ENCODE measurements around the gene IL23A. TPM values are rescaled to one million over a fixed set of nuclear protein-coding genes. Genes with fewer than 3 reads are reported as not detected.
A peak's percentile ranks its signal among the peaks of the same experiment; 100 is the strongest.
"Not testable (repeated sequence)": the region's sequence is repeated elsewhere in the genome, so short reads cannot be mapped to it uniquely, and the experiment has no call there.

Gene IL23A
- total RNA-seq, 2 donors from 2014 or later, result 44.9 to 49.8 TPM

DNA sequence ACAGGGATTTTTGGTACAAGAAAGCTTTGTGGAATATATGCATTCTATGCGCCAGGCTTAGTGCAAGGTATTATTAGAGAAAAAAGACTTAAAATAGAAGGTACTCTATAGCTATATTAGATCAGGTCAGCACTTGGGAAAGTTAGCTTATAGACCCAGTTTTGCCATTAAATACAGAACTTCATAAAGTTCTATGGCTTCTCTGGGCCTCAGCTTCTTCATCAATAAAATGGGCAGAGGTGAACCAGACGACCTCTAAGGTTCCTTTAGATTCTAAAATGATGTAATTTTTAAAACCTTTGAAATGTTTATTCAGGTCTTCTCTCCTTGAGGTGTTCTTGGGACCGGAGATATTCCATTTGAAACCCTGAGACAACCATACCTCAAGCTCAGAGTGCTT, 30.0 kb upstream of the IL23A start:
- ATAC-seq (no peak), DNase-seq (no peak)
- H3K36me3 Mint-ChIP-seq (ENCODE audit: low read depth), result peaks cover 3% of the 10 kb centered on the region
- no peak overlapping the region for H3K4me3 Mint-ChIP-seq
- no peaks in the 10 kb centered on the region for H3K27me3 Mint-ChIP-seq
- no peak overlapping the region for H3K27ac Mint-ChIP-seq
- peaks cover 4% of the 10 kb centered on the region for H3K4me1 Mint-ChIP-seq
- H3K9me3 ChIP-seq (ENCODE audit: control insufficient read depth, low read length, poor library complexity, severe bottlenecking), result no peaks in the 10 kb centered on the region

DNA sequence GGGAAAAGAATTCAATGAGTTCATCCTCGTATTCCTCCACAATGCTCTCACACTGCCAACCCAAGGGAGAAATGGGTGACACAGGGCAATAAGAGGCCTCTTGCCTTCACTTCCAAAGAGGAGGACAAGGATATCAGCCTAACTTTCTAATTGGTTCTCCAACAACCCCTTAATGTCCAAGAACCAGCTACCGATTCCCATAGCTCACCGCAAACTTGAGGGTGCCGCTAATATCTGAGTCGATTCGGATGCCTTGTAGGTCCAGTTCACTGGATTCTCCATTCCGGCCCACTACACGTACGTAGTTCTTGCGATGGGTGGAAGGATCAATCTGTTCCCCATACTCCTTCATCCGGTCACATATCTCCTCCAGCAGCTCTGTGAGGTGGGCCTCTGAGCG, 27.7 kb upstream of the IL23A start:
- ATAC-seq, result no peak
- peaks cover 3% of the 10 kb centered on the region for H3K4me1 Mint-ChIP-seq
- no peaks in the 10 kb centered on the region for H3K9me3 ChIP-seq (ENCODE audit: control insufficient read depth, low read length, poor library complexity, severe bottlenecking)

DNA sequence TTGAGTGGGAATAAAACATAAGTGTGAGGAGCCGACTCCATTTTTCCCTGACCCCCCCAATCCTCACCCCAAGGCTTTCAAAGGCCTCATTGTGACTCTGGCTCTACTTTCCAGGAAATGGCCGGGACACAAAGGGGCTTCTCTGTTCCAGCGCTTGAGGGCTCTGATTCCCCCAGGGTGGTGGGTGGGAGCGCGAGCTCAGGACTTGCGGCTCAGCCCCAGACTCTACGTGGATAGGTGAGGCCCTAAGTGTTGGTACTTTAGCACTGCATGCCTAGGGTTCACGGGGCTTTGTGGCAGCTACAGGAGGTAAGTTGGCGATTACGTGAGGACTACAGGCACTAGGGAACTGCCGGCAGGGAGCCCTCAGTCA, 23.4 kb upstream of the IL23A start:
- Mint-ChIP-seq H3K27me3 (no peaks in the 10 kb centered on the region), H3K27ac (peak overlapping the region; percentile 99), H3K36me3 (ENCODE audit: low read depth) (peaks cover 3% of the 10 kb centered on the region), H3K4me1 (peaks cover 3% of the 10 kb centered on the region), H3K4me3 (peak overlapping the region; percentile 97)
- ATAC-seq, result peak; percentile 2
- H3K9me3 ChIP-seq (ENCODE audit: control insufficient read depth, low read length, poor library complexity, severe bottlenecking), result no peaks in the 10 kb centered on the region
- no peak for DNase-seq

More for the DNA sequence above, 27.7 kb upstream of the IL23A start:
- peaks cover 3% of the 10 kb centered on the region for H3K36me3 Mint-ChIP-seq (ENCODE audit: low read depth)
- H3K27ac Mint-ChIP-seq, result no peak overlapping the region
- H3K4me3 Mint-ChIP-seq, result no peak overlapping the region
- no peaks in the 10 kb centered on the region for H3K27me3 Mint-ChIP-seq
- no peak for DNase-seq

DNA sequence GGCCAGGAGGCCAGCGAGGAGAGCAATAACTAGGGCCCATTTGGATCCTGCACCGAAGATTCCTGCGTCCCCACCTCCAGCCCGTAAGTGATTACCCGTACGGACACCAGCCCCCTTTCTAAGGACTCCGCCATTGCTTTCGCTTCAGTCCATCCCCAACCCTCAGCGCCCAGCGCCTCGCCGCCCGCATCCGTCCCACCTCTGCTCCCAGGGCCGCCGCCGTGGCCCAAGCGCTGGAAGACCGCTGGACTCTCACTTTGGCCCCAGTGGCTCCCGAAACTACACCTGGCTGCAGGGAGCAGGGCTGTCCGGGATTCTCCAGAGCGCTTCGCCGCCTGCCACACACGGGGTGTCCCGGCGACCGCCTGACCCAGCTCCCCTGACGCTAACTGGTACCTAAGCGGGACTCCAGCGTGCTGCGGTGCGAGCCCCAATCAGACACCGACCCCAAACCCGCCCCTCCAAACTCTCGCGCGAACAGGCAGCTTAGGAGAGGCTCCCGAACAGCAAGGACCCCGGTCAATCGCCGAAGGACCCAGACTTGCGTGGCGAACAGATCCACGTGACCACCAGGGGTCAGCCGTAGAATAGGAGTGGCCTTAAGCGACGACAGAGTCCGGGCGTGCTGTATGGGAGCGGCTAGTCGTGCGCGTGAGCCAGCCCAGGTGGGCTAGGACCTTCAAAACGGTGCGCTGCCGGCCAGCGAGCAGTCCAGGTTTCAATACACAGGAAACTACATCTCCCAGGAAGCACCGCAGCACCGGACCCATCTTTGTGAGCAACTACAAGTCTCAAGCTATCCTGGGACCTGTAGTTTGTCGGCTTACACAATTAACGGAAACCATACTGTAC, 22.8 kb upstream of the IL23A start, which contains the start of gene CNPY2:
TSS of gene CNPY2 (minus strand) at position 367 of the 852 bp plus-strand sequence. CDS start 771 bp downstream, outside the sequence.
- H3K36me3 Mint-ChIP-seq (ENCODE audit: low read depth), result peaks cover 3% of the 10 kb centered on the region
- ATAC-seq, result peak; percentile 91

DNA sequence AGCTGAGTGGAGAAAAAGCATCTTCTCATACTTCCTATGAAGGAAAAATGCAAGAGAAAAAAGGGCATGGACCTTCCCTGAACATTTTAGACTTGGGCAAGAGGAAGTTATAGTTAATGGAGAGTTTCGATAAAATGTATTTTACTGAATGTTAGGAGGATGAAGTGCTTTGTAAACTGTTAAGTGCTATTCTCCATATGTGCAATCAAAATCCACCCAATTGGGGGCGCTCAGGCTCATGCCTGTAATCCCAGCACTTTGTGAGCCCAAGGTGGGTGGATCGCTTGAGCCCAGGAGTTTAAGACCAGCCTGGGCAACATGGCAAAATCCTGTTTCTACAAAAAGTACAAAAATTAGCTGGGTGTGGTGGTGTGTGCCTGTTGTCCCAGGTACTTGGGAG, 21.0 kb upstream of the IL23A start:
- no peak for DNase-seq
- no peak for ATAC-seq
- Mint-ChIP-seq H3K4me3 (no peak overlapping the region), H3K4me1 (peaks cover 3% of the 10 kb centered on the region), H3K27ac (peak overlapping the region; percentile 61), H3K27me3 (no peaks in the 10 kb centered on the region), H3K36me3 (ENCODE audit: low read depth) (peaks cover 3% of the 10 kb centered on the region)
- no peaks in the 10 kb centered on the region for H3K9me3 ChIP-seq (ENCODE audit: control insufficient read depth, low read length, poor library complexity, severe bottlenecking)

More for the DNA sequence above, 22.8 kb upstream of the IL23A start, which contains the start of gene CNPY2:
- peak; percentile 81 to 86 (median 81) for DNase-seq
- H3K4me1 Mint-ChIP-seq, result peaks cover 3% of the 10 kb centered on the region
- peak within 1 kb of the TSS; percentile 97 for H3K4me3 Mint-ChIP-seq
- peak within 1 kb of the TSS; percentile 99 for H3K27ac Mint-ChIP-seq
- no peaks in the 10 kb centered on the region for H3K27me3 Mint-ChIP-seq
- no peaks in the 10 kb centered on the region for H3K9me3 ChIP-seq (ENCODE audit: control insufficient read depth, low read length, poor library complexity, severe bottlenecking)

DNA sequence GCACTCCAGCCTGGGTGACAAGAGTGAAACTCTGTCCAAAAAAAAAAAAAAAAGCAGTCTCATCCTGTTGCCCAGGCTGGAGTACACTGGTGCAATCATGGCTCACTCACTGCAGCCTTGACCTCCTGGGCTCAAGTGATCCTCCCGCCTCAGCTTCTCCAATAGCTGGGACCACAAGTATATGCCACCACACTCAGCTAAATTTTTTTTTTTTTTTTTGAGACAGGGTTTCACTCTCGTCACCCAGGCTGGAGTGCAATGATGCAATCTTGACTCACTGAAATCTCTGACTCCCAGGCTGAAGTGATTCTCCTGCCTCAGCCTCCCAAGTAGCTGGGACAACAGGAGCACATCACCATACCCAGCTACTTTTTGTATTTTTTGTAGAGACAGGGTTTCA, 17.7 kb upstream of the IL23A start:
- no peak overlapping the region for H3K4me3 Mint-ChIP-seq
- H3K36me3 Mint-ChIP-seq (ENCODE audit: low read depth), result peaks cover 21% of the 10 kb centered on the region
- H3K9me3 ChIP-seq (ENCODE audit: control insufficient read depth, low read length, poor library complexity, severe bottlenecking), result no peaks in the 10 kb centered on the region
- H3K4me1 Mint-ChIP-seq, result peaks cover 8% of the 10 kb centered on the region
- no peak for DNase-seq
- H3K27ac Mint-ChIP-seq, result no peak overlapping the region
- no peaks in the 10 kb centered on the region for H3K27me3 Mint-ChIP-seq
- no peak for ATAC-seq

DNA sequence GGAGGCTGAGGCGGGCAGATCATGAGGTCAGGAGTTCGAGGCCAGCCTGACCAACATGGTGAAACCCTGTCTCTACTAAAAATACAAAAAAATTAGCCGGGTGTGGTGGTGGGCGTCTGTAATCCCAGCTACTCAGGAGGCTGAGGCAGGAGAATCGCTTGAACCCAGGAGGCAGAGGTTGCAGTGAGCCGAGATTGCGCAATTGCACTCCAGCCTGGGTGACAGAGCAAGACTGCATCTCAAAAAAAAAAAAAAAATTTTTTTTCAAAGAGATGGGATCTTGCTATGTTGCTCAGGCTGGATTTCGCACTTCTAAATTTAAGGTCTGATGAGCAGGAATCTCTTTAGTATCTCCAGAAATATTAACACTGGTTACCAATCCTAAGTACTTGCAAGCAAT, 17.1 kb upstream of the IL23A start:
- H3K27ac Mint-ChIP-seq; H3K27me3 Mint-ChIP-seq; ATAC-seq; H3K4me3 Mint-ChIP-seq; DNase-seq; H3K9me3 ChIP-seq (ENCODE audit: control insufficient read depth, low read length, poor library complexity, severe bottlenecking): not testable (repeated sequence)
- Mint-ChIP-seq H3K4me1 (peaks cover 11% of the 10 kb centered on the region), H3K36me3 (ENCODE audit: low read depth) (peaks cover 26% of the 10 kb centered on the region)

DNA sequence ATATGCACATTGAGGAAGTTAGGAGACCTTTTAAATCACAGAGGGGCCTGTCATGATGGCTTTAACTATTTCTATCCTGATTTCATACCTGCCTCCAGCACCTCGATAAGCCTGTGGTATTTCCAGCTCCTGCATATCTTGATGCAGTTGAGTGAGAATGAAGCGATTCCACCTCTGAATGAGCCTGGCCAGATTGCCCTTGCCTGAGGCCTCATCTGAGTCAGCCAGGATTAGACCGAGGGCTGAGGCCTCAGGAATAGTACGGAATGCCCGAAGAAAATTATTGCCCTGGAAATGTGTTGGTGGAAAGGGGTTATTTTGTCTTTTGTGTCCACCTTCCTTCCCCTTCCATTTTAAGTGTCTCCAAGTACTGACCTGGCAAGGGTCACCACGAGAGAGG, 14.5 kb upstream of the IL23A start:
- Mint-ChIP-seq H3K4me3 (no peak overlapping the region), H3K27ac (peak overlapping the region; percentile 8), H3K36me3 (ENCODE audit: low read depth) (peaks cover 36% of the 10 kb centered on the region), H3K27me3 (no peaks in the 10 kb centered on the region), H3K4me1 (peaks cover 18% of the 10 kb centered on the region)
- ATAC-seq, result no peak
- DNase-seq, result no peak
- H3K9me3 ChIP-seq (ENCODE audit: control insufficient read depth, low read length, poor library complexity, severe bottlenecking), result no peaks in the 10 kb centered on the region

DNA sequence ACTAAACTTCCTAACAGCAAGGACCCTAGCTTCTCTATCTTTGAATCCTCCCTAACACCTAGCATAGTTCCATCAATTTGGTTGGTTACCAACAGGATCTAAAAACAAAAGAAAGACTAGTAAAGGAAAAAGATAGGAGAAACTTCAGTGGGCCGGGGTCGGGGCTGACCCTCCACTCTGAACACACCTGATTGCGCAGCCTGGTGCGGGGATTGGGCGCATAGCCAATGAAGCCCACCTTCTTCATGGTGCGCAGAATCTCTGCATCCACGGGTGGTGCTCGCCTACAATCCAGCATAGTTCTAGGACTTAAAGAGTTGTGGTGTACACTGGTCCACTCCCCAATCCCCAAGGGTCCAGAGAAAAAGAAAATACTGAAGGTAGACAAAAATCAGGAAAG, 12.6 kb upstream of the IL23A start:
- H3K36me3 Mint-ChIP-seq (ENCODE audit: low read depth), result peaks cover 33% of the 10 kb centered on the region
- H3K4me1 Mint-ChIP-seq, result peaks cover 18% of the 10 kb centered on the region
- no peaks in the 10 kb centered on the region for H3K27me3 Mint-ChIP-seq
- H3K9me3 ChIP-seq (ENCODE audit: control insufficient read depth, low read length, poor library complexity, severe bottlenecking), result no peaks in the 10 kb centered on the region
- DNase-seq (no peak), ATAC-seq (no peak)
- H3K27ac Mint-ChIP-seq, result peak overlapping the region; percentile 41
- H3K4me3 Mint-ChIP-seq, result no peak overlapping the region

DNA sequence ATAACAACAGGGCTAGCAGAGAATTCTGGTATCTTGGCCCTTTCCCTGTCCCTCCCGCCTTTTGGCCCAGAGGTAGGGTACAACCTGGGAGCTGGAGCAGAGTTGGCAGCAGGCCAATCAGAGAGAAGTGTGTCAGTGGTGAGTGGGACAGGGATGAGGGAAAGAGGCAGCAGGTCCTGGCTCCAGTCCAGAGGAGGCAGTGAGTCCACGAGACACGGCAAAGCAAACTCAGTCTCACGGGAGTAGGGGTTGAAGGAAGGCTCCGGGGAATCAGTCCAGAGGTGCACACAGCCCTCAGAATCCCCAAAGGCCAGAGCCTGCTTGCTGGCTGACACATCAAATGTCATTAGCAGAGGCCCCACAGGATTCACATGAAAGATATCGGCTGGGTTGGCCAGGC, 12.2 kb upstream of the IL23A start:
- ATAC-seq (no peak), DNase-seq (no peak)
- no peak overlapping the region for H3K4me3 Mint-ChIP-seq
- peak overlapping the region; percentile 41 for H3K27ac Mint-ChIP-seq
- H3K9me3 ChIP-seq (ENCODE audit: control insufficient read depth, low read length, poor library complexity, severe bottlenecking), result no peaks in the 10 kb centered on the region
- no peaks in the 10 kb centered on the region for H3K27me3 Mint-ChIP-seq
- H3K36me3 Mint-ChIP-seq (ENCODE audit: low read depth), result peaks cover 33% of the 10 kb centered on the region
- peaks cover 21% of the 10 kb centered on the region for H3K4me1 Mint-ChIP-seq

DNA sequence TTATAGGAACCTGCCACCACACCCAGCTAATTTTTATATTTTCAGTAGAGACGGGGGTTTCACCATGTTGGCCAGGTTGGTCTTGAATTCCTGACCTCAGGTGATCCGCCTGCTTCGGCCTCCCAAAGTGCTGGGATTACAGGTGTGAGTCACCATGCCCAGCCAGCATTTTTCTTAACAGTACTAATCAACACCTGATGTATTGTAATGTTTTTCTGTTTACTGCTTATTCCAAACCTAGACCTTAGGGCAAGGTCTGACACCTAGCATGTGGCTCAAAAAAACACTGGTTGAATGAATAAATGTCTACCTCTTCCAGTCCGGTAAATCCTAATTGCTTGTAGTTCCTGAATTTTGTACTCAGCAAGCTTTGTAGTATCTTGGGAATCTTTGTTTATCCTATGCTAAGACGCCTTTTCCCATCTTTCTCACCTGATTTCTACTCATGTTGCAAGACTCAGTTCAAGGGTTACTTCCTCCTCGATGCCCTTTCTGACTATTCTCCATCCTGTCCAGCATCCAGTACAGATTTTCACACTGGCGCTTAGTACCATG, 7.7 kb upstream of the IL23A start:
- Mint-ChIP-seq H3K4me3 (no peak overlapping the region), H3K36me3 (ENCODE audit: low read depth) (peaks cover 15% of the 10 kb centered on the region), H3K27me3 (no peaks in the 10 kb centered on the region), H3K27ac (peak overlapping the region; percentile 100), H3K4me1 (peaks cover 30% of the 10 kb centered on the region)
- no peak for ATAC-seq
- no peak for DNase-seq
- H3K9me3 ChIP-seq (ENCODE audit: control insufficient read depth, low read length, poor library complexity, severe bottlenecking), result no peaks in the 10 kb centered on the region

DNA sequence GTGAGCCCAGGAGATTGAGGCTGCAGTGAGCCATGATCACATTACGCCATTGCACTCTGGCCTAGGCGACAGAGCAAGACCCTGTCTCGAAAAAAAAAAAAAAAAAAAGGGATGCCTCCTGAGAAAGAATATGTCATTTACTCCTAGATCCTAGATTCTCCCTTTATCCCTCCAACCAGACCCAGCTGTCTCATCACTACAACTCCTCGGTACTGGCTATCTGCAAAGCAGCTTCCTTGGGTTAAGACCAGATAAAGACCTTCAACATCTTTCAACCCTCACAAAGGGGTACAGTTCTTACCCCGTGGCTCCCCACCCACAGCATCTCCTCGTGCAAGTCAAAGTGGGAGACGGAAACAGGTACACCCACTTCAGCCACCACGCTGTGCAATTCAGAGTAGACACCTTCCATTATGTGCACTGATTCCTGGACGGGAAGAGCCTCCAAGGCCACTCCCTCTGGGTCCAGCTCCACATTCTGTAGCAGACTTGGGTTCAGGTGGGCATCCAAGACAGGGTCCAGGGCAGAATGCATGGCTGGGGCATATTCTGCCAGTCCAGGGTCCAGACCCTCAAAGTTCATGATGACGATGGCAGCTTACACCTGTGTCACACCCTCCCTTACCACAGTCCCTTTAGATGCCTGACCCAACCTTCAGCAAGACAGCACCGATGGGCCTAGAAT, 6.0 kb upstream of the IL23A start:
- H3K36me3 Mint-ChIP-seq (ENCODE audit: low read depth), result peaks cover 5% of the 10 kb centered on the region
- no peaks in the 10 kb centered on the region for H3K9me3 ChIP-seq (ENCODE audit: control insufficient read depth, low read length, poor library complexity, severe bottlenecking)
- ATAC-seq (no peak), DNase-seq (no peak)
- H3K27ac Mint-ChIP-seq, result peak overlapping the region; percentile 100
- H3K4me3 Mint-ChIP-seq, result peak overlapping the region; percentile 90
- H3K27me3 Mint-ChIP-seq, result no peaks in the 10 kb centered on the region
- peaks cover 28% of the 10 kb centered on the region for H3K4me1 Mint-ChIP-seq

DNA sequence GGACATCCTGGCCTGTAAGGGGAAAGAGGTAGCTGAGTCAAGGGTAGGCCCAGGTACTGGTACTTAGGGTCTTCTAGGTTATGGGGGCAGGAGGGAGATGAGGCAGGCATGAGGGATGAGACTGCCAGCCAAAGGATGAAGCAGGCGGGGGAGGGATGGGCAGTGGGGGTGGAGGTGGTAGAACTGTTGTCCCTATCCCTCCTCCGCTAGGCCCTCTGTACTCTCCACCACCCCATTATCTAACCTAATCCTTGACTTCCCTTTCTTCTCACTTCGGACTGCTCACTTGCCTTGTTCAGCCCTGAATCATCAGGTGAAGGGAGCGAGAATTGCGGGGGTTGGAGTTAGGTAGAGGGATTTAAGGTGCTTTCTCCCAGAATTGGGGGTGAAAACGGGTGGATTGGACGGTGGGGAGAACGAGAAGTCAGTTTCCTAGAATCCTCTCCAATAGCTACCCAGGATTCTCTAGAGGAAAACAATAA, 5.4 kb upstream of the IL23A start:
- H3K4me1 Mint-ChIP-seq, result peaks cover 30% of the 10 kb centered on the region
- DNase-seq (no peak), ATAC-seq (no peak)
- peak overlapping the region; percentile 100 for H3K27ac Mint-ChIP-seq
- H3K36me3 Mint-ChIP-seq (ENCODE audit: low read depth), result no peaks in the 10 kb centered on the region
- peak overlapping the region; percentile 90 for H3K4me3 Mint-ChIP-seq
- no peaks in the 10 kb centered on the region for H3K27me3 Mint-ChIP-seq
- no peaks in the 10 kb centered on the region for H3K9me3 ChIP-seq (ENCODE audit: control insufficient read depth, low read length, poor library complexity, severe bottlenecking)

All from T-helper 17 cell (primary cell).